HCT116 (cell line): ENCODE measurements around the gene C13orf46. TPM values are rescaled to one million over a fixed set of nuclear protein-coding genes. Genes with fewer than 3 reads are reported as not detected.

Experiments used
- ATAC-seq: fragments of 200-7000 bp; cut with Tn5 transposase; 2 replicates; pipeline ENCODE4 v1.9.1; 2020; ENCODE audit warnings: mild to moderate bottlenecking, moderate library complexity
- BruUV-seq: library from RNA; stranded (reverse); fragments of 400-500 nt; replicated peaks from 2 replicates; lab custom pipeline; 2021; lab: Mats Ljungman, UMichigan
- CTCF ChIA-PET: fragments of 300-600 bp; sonication (Branson Sonifier 250); formaldehyde crosslinking; loops from one replicate; lab custom pipeline; 2021; ENCODE audit warnings: antibody characterized with exemption; lab: Charles Lee
- POLR2A ChIA-PET: fragments of 300-600, 350-600 bp; sonication (Branson Sonifier 250); formaldehyde crosslinking; loops from one replicate; lab custom pipeline; 2021; ENCODE audit warnings: antibody characterized with exemption; lab: Charles Lee
- RAD21 ChIA-PET, 2 experiments: fragments of 300-600 bp; sonication (Branson Sonifier 250); formaldehyde crosslinking; loops; one replicate each; lab custom pipeline; 2023; ENCODE audit warnings: low total read pairs in 2 of 2; ENCODE audit not compliant: uncharacterized antibody in 2 of 2, unreplicated experiment in 2 of 2, low non-redundant PET in 1 of 2; lab: Charles Lee
- DNase-seq: peaks from one replicate; pipeline ENCODE4 v3.0.0-alpha.2; 2010; ENCODE audit warnings: low read depth, low spot score
- H2AFZ ChIP-seq: fragments of 200-600 bp; shearing (Covaris generic), sonication (generic); 2 replicates; pipeline ENCODE4 v1.6.1; 2017; ENCODE audit warnings: low read depth, mixed run types, mixed read lengths, antibody characterized with exemption, low read length; ENCODE audit not compliant: poor library complexity, severe bottlenecking
- H3K27ac ChIP-seq: 2 replicates; pipeline ENCODE4 v1.5.1; 2012; ENCODE audit warnings: low read depth, low read length
- H3K27me3 ChIP-seq: fragments of 200-600 bp; sonication (generic); 2 replicates; pipeline ENCODE4 v1.6.1; 2016; ENCODE audit warnings: mixed run types, low read length, mixed read lengths; ENCODE audit not compliant: insufficient read depth
- H3K36me3 ChIP-seq, 2 experiments: fragments of 200-500 bp in 1 of 2; fragments of 200-600 bp in 1 of 2; sonication (Bioruptor generic) in 1 of 2; sonication (generic) in 1 of 2; 2 replicates each; pipeline versions ENCODE4 v1.5.1 to v1.6.1; 2014 to 2016; ENCODE audit warnings: low read length in 2 of 2, inconsistent platforms in 1 of 2, mixed read lengths in 1 of 2, mixed run types in 1 of 2; ENCODE audit not compliant: insufficient read depth in 2 of 2, control insufficient read depth in 1 of 2
- H3K4me1 ChIP-seq, 2 experiments: fragments of 200-600 bp in 1 of 2; sonication (generic) in 1 of 2; 2 replicates each; pipeline versions ENCODE4 v1.5.1 to v1.6.1; 2012 to 2017; ENCODE audit warnings: low read length in 2 of 2, inconsistent platforms in 1 of 2, mild to moderate bottlenecking in 1 of 2, mixed read lengths in 1 of 2, mixed run types in 1 of 2, moderate library complexity in 1 of 2; ENCODE audit not compliant: insufficient read depth in 2 of 2, control insufficient read depth in 1 of 2
- H3K4me2 ChIP-seq: fragments of 200-600 bp; sonication (generic); 2 replicates; pipeline ENCODE4 v1.6.1; 2017; ENCODE audit warnings: mixed run types, low read length, mixed read lengths
- H3K4me3 ChIP-seq, 2 experiments: fragments of 200-600 bp in 1 of 2; sonication (generic) in 1 of 2; replicated peaks in 1 of 2; 2 replicates each; pipeline ENCODE4 v1.5.1; 2011 to 2016; ENCODE audit warnings: low read length in 2 of 2, control low read depth in 1 of 2, low read depth in 1 of 2, mild to moderate bottlenecking in 1 of 2, mixed read lengths in 1 of 2, mixed run types in 1 of 2
- H3K79me2 ChIP-seq: fragments of 200-600 bp; sonication (generic); 2 replicates; pipeline ENCODE4 v1.6.1; 2017; ENCODE audit warnings: mild to moderate bottlenecking, mixed run types, low read length, moderate library complexity, mixed read lengths; ENCODE audit not compliant: insufficient read depth
- H3K9ac ChIP-seq: fragments of 200-600 bp; sonication (generic); 2 replicates; pipeline ENCODE4 v1.6.1; 2016; ENCODE audit warnings: low read length, mixed read lengths
- H3K9me2 ChIP-seq: fragments of 200-600 bp; sonication (generic), shearing (Covaris generic); 2 replicates; pipeline ENCODE4 v1.6.1; 2017; ENCODE audit warnings: mixed run types, mild to moderate bottlenecking, moderate library complexity; ENCODE audit not compliant: insufficient read depth
- H3K9me3 ChIP-seq, 2 experiments: fragments of 200-500 bp in 1 of 2; fragments of 200-600 bp in 1 of 2; sonication (Bioruptor generic) in 1 of 2; sonication (generic) in 1 of 2; 2 replicates each; pipeline ENCODE4 v1.6.1; 2014 to 2017; ENCODE audit warnings: low read length in 2 of 2, mixed read lengths in 2 of 2, inconsistent platforms in 1 of 2, low read depth in 1 of 2, mild to moderate bottlenecking in 1 of 2, mixed run types in 1 of 2, moderate library complexity in 1 of 2; ENCODE audit not compliant: control insufficient read depth in 1 of 2, insufficient read depth in 1 of 2
- H4K20me1 ChIP-seq: fragments of 200-600 bp; sonication (generic), shearing (Covaris generic); 2 replicates; pipeline ENCODE4 v1.6.1; 2017; ENCODE audit warnings: mixed run types, mild to moderate bottlenecking, moderate library complexity; ENCODE audit not compliant: insufficient read depth
- FOSL1 ChIP-seq: IDR thresholded peaks from 2 replicates; pipeline ENCODE4 v1.6.1; 2012; ENCODE audit warnings: low read depth
- SP1 ChIP-seq: IDR thresholded peaks from 2 replicates; pipeline ENCODE4 v1.6.1; 2012; ENCODE audit warnings: low read depth
- ZNF274 ChIP-seq: fragments of 200-500 bp; sonication (Bioruptor generic); IDR thresholded peaks from 2 replicates; pipeline ENCODE4 v1.6.1; 2014; ENCODE audit warnings: mild to moderate bottlenecking, low read depth, low read length, inconsistent platforms
- intact Hi-C: fragments of 100-400 bp; cut with micrococcal nuclease; formaldehyde crosslinking; loops from 2 replicates; pipeline ENCODE4 v1.10.0; 2022
- total RNA-seq: library from RNA; stranded (reverse); gene quantifications from one replicate; pipeline ENCODE4 v1.2.1, GENCODE V29; 2021; ENCODE audit not compliant: unreplicated experiment
- TF ChIP-seq, protein P1 (sequence below): IDR thresholded peaks from 2 replicates; pipeline ENCODE4 v1.6.1; 2012
- TF ChIP-seq, protein P2 (sequence below), 3 experiments: fragments of 200-600 bp in 1 of 3; sonication (generic) in 1 of 3; IDR thresholded peaks in 2 of 3; conservative IDR thresholded peaks in 1 of 3; 2 replicates each; pipeline ENCODE4 v1.5.1; 2012 to 2017; ENCODE audit warnings: low read depth in 2 of 3, low read length in 2 of 3, antibody characterized with exemption in 1 of 3, borderline replicate concordance in 1 of 3, control low read depth in 1 of 3, mild to moderate bottlenecking in 1 of 3, mixed read lengths in 1 of 3, mixed run types in 1 of 3, moderate library complexity in 1 of 3; ENCODE audit not compliant: insufficient read depth in 1 of 3
- TF ChIP-seq, protein P3 (sequence below): IDR thresholded peaks from 2 replicates; pipeline ENCODE4 v1.6.1; 2011; ENCODE audit warnings: mild to moderate bottlenecking, low read length, moderate library complexity; ENCODE audit not compliant: insufficient replicate concordance; ENCODE audit errors: extremely low read depth

Gene C13orf46
- total RNA-seq, 1 experiment from 2014 or later: 0.93 TPM

DNA sequence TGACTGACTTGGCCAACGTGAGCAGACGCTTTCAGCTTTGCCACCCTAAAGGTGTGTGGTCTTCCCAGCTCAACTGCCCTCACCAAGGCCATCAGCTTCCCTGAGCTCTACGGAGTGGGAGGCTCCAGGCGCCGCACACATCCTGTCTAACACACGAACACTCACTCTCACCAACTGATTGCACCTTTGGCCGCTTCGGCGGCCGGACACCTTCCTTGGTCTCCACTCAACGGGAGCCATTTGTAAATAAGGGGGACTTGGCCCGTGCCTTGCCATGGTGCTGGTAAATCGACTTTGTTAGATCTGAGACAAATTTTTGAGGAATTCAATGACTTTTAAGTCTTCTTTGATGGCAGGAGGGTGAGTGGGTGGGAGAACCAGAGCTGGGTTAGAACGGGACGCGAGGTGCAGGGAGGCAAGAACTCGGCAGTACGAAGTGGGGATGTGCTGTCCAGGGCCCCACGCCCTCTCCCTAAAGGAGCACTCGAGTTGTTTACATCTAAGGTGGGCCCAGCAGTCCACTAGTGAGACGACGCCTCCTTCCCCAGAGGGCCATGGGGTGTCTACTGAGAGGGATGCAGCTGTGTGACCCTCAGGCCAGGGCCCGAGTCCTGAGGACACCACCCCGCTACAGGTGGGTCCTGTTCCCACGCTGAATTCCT is 4.4 kb downstream of the C13orf46 start (continued):
- TF ChIP-seq, protein P1, sequence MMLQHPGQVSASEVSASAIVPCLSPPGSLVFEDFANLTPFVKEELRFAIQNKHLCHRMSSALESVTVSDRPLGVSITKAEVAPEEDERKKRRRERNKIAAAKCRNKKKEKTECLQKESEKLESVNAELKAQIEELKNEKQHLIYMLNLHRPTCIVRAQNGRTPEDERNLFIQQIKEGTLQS: no peak
- TF ChIP-seq FOSL1 (no peak), ZNF274 (no peak), SP1 (no peak)
- TF ChIP-seq, protein P2, sequence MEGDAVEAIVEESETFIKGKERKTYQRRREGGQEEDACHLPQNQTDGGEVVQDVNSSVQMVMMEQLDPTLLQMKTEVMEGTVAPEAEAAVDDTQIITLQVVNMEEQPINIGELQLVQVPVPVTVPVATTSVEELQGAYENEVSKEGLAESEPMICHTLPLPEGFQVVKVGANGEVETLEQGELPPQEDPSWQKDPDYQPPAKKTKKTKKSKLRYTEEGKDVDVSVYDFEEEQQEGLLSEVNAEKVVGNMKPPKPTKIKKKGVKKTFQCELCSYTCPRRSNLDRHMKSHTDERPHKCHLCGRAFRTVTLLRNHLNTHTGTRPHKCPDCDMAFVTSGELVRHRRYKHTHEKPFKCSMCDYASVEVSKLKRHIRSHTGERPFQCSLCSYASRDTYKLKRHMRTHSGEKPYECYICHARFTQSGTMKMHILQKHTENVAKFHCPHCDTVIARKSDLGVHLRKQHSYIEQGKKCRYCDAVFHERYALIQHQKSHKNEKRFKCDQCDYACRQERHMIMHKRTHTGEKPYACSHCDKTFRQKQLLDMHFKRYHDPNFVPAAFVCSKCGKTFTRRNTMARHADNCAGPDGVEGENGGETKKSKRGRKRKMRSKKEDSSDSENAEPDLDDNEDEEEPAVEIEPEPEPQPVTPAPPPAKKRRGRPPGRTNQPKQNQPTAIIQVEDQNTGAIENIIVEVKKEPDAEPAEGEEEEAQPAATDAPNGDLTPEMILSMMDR (IDR thresholded peaks at IDR 0.05 in 2 of 3, conservative IDR thresholded peaks at IDR 0.05 in 1 of 3; ENCODE audit: borderline replicate concordance in 1 of 3, insufficient read depth in 1 of 3, low read depth in 2 of 3, low read length in 2 of 3): no peak

DNA sequence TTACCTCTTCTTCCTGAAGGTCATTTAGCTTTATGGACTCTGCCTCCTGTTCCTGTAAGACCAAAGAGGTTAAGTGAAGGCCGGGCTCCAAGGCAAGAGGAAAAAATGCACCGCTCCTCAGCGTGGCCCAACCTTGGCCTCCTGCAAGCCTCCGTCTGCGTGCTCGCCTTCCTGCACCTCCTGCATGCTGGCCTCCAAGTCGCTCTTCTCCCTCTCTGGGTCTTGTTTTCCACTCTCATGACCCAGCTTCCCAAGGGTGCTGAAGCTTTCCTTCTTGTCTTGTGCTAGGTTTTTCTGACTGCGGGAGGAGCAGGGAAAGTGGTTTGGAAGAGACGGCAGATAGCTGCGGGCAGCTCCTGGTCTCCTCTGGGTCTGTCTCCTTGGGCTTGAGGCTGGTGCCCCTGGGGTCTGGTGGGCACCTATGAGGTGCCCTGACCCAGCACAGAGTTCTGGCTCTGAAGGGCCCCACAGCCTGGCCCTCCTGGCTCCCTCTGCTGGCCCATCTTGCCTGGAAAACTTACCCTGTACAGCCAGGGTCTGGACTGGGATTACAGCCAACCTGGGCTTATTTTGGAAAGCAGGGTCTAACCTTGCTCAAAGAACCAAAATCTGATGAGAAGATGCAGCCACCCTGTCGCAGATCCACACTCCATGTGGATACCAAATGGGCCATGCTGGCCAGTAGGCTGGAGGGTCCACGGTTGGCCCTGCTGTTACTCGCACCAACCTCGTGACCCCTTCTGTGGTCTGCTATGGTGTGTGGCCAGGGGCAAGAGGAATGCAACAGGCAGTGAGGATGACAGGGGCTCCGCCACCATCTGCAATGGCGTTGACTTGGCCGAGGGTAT is 5.2 kb downstream of the C13orf46 start:
- Histone ChIP-seq H2AFZ (no peak overlapping the region), H3K9me2 (no peaks in the 10 kb centered on the region), H3K36me3 (no peaks in the 10 kb centered on the region; a peak in 1 of 4 replicates), H3K79me2 (no peaks in the 10 kb centered on the region), H3K27me3 (no peaks in the 10 kb centered on the region), H3K9me3 (no peaks in the 10 kb centered on the region), H3K4me3 (no peak overlapping the region), H3K9ac (no peak overlapping the region), H3K4me2 (no peak overlapping the region), H4K20me1 (no peaks in the 10 kb centered on the region), H3K27ac (no peak overlapping the region), H3K4me1 (no peaks in the 10 kb centered on the region)
- no TSS peak for BruUV-seq
- intact Hi-C loops: no loop called here
- ATAC-seq: no peak
- CTCF ChIA-PET: no interaction called here
- DNase-seq: no peak
- TF ChIP-seq, protein P2 (IDR thresholded peaks at IDR 0.05 in 2 of 3, conservative IDR thresholded peaks at IDR 0.05 in 1 of 3; ENCODE audit: borderline replicate concordance in 1 of 3, insufficient read depth in 1 of 3, low read depth in 2 of 3, low read length in 2 of 3): peak in 1 of 3 experiments; percentile 18; a peak in 1 of 6 replicates
- TF ChIP-seq, protein P3, sequence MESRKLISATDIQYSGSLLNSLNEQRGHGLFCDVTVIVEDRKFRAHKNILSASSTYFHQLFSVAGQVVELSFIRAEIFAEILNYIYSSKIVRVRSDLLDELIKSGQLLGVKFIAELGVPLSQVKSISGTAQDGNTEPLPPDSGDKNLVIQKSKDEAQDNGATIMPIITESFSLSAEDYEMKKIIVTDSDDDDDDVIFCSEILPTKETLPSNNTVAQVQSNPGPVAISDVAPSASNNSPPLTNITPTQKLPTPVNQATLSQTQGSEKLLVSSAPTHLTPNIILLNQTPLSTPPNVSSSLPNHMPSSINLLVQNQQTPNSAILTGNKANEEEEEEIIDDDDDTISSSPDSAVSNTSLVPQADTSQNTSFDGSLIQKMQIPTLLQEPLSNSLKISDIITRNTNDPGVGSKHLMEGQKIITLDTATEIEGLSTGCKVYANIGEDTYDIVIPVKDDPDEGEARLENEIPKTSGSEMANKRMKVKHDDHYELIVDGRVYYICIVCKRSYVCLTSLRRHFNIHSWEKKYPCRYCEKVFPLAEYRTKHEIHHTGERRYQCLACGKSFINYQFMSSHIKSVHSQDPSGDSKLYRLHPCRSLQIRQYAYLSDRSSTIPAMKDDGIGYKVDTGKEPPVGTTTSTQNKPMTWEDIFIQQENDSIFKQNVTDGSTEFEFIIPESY: no peak
- RAD21 ChIA-PET: no interaction called here
- POLR2A ChIA-PET: no interaction called here
